Activated naive CD4-positive, alpha-beta T cell treated with anti-CD3 and anti-CD28 coated beads, Interleukin-2, amount 10 ng/mL, durations not matched to agents 7 days and 5 days (primary cell): ENCODE data around the gene GLP2R.

Experiments used
- CTCF ChIA-PET: fragments of 350-600 bp; sonication (Branson Sonifier 250); formaldehyde crosslinking; loops from one replicate; lab custom pipeline; 2021; ENCODE audit warnings: antibody characterized with exemption; lab: Charles Lee
- DNase-seq: peaks from one replicate; pipeline ENCODE4 v3.0.0-alpha.2; 2020
- H3K27ac Mint-ChIP-seq: one replicate; pipeline ENCODE4 v1.8.0; 2021; ENCODE audit warnings: mild to moderate bottlenecking, moderate library complexity, mixed read lengths
- H3K27me3 Mint-ChIP-seq: one replicate; pipeline ENCODE4 v1.8.0; 2021; ENCODE audit warnings: mild to moderate bottlenecking, mixed read lengths
- H3K36me3 Mint-ChIP-seq: one replicate; pipeline ENCODE4 v1.8.0; 2021; ENCODE audit warnings: mixed read lengths
- H3K4me1 Mint-ChIP-seq: one replicate; pipeline ENCODE4 v1.8.0; 2021; ENCODE audit warnings: mixed read lengths
- H3K4me3 Mint-ChIP-seq: one replicate; pipeline ENCODE4 v1.8.0; 2021; ENCODE audit warnings: mild to moderate bottlenecking, moderate library complexity, mixed read lengths
- H3K9me3 Mint-ChIP-seq: one replicate; pipeline ENCODE4 v1.8.0; 2021; ENCODE audit warnings: mixed read lengths

GLP2R gene

DNA sequence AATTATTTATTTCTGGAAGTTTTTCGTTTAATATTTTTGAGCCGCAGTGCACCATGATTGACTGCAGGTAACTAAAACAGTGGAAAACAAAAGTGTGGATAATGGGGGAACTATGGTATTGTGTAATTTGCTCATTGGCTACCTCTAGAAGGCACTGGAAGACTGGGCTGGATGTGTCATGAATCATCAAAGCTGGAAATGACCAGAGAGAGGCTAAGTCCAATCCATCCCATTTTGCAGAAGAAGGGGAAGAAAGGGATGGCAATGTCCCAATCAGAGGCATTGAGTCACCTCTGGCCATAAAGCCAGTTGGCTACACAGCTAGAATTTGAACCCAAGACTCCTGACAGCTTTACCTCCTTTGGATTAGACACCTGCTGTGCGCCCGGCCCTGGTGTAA is 29.3 kb downstream of the GLP2R start:
- no peaks in the 10 kb centered on the region for H3K4me1 Mint-ChIP-seq
- no peaks in the 10 kb centered on the region for H3K36me3 Mint-ChIP-seq
- no peaks in the 10 kb centered on the region for H3K27me3 Mint-ChIP-seq
- H3K27ac Mint-ChIP-seq: no peak overlapping the region
- no peak for DNase-seq
- CTCF ChIA-PET: no interaction called here
- peaks cover 4% of the 10 kb centered on the region for H3K9me3 Mint-ChIP-seq
- H3K4me3 Mint-ChIP-seq: no peak overlapping the region

DNA sequence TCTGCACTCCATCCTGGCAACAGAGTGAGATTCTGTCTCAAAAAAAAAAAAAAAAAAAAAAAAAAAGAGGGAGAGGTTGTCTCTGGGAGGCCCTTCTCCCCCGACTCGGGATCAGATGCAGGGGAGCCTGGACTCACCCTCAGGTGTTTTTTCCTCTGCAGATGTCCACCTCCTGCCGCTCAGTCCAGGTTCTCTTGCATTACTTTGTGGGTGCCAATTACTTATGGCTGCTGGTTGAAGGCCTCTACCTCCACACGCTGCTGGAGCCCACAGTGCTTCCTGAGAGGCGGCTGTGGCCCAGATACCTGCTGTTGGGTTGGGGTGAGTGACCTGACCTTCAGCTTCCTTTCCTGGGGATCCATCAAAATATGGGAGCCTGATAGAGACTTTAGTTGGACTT is 34.1 kb downstream of the GLP2R start:
- H3K27me3 Mint-ChIP-seq: no peaks in the 10 kb centered on the region
- H3K4me3 Mint-ChIP-seq: no peak overlapping the region
- DNase-seq: no peak
- H3K27ac Mint-ChIP-seq: no peak overlapping the region
- H3K9me3 Mint-ChIP-seq: peaks cover 9% of the 10 kb centered on the region
- H3K4me1 Mint-ChIP-seq: no peaks in the 10 kb centered on the region
- CTCF ChIA-PET: no interaction called here
- H3K36me3 Mint-ChIP-seq: no peaks in the 10 kb centered on the region

DNA sequence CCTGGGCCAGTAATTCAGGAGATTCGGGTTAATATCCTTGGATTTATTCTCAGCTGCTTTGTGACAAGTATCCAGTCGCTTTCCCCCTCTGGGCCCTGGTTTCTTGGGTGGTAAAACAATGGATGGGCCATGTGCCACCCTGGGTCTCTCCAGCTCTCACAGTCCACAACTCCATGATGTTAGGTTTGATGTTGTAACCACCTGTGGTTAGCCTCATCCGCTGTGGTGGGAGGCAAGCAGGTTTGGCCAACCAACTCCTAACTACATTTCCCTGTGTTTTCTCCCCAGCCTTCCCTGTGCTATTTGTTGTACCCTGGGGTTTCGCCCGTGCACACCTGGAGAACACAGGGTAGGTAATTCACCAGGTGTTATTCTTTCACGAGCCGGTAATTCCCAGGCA is 35.1 kb downstream of the GLP2R start:
- Mint-ChIP-seq H3K4me1 (no peaks in the 10 kb centered on the region), H3K36me3 (no peaks in the 10 kb centered on the region), H3K9me3 (peaks cover 12% of the 10 kb centered on the region), H3K27me3 (no peaks in the 10 kb centered on the region), H3K4me3 (no peak overlapping the region), H3K27ac (no peak overlapping the region)
- no peak for DNase-seq
- CTCF ChIA-PET: no interaction called here

DNA sequence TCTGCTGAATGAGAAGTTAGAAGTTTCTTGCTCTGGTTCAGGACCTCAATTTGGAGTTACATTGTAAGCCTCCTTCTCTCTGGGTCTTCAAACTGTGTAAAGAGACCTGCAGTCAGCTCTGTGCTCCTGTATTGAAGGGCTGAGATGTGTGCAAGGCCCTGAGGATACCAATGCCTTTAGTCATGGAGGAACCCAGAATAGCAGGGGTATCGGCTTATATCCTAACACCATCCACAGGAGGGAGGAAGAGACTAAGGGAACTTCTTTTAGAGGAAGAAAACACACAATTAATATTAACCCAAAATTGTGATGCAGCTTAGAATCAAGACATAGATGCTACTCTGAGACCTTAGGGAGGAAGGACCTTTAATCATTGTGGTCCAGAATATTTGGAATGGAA is 36.5 kb downstream of the GLP2R start:
- no peaks in the 10 kb centered on the region for H3K36me3 Mint-ChIP-seq
- CTCF ChIA-PET: no interaction called here
- no peak for DNase-seq
- peaks cover 10% of the 10 kb centered on the region for H3K9me3 Mint-ChIP-seq
- H3K27ac Mint-ChIP-seq: no peak overlapping the region
- H3K4me3 Mint-ChIP-seq: no peak overlapping the region
- H3K27me3 Mint-ChIP-seq: no peaks in the 10 kb centered on the region
- no peaks in the 10 kb centered on the region for H3K4me1 Mint-ChIP-seq

DNA sequence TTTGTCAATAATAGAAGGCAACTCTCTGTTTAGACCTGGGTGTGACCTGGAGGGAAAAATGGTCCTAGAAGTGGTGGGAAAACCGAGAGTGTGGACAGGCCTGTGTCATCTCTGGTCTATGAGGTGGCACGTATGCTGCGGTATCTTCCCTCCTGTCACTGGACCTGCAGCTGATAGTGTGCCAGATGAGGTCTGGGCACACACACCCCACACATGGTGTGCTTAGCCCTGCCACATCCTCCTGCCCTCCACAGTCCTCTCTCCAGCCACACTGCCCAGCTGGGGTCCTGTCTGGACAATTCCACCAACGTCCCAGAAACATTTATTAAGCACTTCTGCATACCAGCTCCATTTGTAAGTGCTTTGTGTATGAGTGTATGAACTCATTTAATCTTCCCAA is 37.2 kb downstream of the GLP2R start:
- Mint-ChIP-seq H3K9me3 (peaks cover 10% of the 10 kb centered on the region), H3K4me1 (no peaks in the 10 kb centered on the region), H3K27me3 (no peaks in the 10 kb centered on the region), H3K27ac (no peak overlapping the region), H3K4me3 (no peak overlapping the region), H3K36me3 (no peaks in the 10 kb centered on the region)
- no peak for DNase-seq
- CTCF ChIA-PET: no interaction called here

DNA sequence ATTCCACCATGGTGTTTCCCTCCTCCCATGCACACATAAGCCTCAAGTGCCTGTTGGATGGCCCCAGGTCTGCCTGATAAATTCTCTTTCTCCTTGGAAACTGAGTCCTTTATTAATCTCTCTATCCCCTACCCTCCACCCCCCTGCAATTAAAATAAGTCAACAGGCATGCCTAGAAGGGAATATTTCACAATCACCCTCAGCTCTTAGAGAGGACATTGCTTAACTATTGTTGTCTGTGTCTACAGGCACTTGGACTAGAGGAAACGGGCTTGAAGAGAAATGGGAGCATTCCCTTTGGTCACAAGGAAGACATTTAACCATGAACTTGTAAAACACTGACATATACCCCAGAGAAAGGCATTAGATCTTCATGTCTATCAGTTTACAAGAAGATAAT is 39.9 kb downstream of the GLP2R start:
- Mint-ChIP-seq H3K36me3 (no peaks in the 10 kb centered on the region), H3K4me3 (no peak overlapping the region), H3K9me3 (peaks cover 8% of the 10 kb centered on the region), H3K27ac (no peak overlapping the region), H3K4me1 (no peaks in the 10 kb centered on the region), H3K27me3 (no peaks in the 10 kb centered on the region)
- DNase-seq: no peak
- CTCF ChIA-PET: no interaction called here

DNA sequence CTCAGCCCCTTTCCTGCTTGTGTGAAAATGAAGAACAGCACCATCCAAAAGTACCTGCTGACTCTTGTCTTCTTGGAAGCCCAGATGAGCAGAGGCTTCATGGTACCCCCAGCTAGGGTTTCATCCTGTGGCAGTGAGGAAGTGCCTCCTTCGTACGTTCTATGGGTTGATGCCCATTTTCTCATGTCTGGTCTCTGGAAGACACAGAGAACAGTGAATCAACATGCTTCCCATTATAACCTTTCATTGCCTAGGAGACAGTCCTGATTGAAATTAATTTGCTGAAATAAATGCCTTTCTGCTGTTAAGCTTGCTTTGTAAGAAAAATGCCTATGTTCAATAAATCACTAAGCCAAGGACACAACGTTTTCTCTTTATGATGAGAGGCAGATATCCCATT is 42.8 kb downstream of the GLP2R start:
- H3K4me1 Mint-ChIP-seq: no peaks in the 10 kb centered on the region
- CTCF ChIA-PET: interaction anchor here (0.7 kb wide), 1 partner anchor 22 kb away, joined by 3 read pairs; no protein-coding TSS in a partner anchor

DNA sequence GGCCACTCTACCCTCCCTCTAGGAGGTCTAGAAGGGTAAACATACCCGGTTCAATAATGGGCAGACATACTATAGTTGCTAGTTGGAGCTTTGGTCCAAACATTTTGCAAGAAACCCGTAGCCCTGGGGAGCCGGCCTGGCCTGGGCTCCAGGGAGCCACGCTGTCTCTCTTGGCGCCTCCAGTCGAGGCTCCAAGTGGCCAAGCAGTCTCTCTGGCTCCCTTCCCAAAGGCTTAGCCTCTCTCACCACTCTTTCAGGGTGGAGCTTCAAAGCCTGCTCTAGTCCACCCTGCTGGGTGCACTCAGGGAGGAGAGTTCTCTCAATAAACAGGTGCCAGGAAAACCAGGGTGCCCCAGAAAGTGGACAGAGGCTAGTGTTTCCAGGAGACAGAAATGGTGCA is 47.1 kb downstream of the GLP2R start:
- Mint-ChIP-seq H3K9me3 (no peaks in the 10 kb centered on the region), H3K4me3 (no peak overlapping the region)
- CTCF ChIA-PET: no interaction called here

More for the DNA sequence above, 42.8 kb downstream of the GLP2R start:
- DNase-seq: no peak
- Mint-ChIP-seq H3K9me3 (peaks cover 3% of the 10 kb centered on the region), H3K4me3 (no peak overlapping the region), H3K36me3 (no peaks in the 10 kb centered on the region), H3K27ac (no peak overlapping the region), H3K27me3 (no peaks in the 10 kb centered on the region)

DNA sequence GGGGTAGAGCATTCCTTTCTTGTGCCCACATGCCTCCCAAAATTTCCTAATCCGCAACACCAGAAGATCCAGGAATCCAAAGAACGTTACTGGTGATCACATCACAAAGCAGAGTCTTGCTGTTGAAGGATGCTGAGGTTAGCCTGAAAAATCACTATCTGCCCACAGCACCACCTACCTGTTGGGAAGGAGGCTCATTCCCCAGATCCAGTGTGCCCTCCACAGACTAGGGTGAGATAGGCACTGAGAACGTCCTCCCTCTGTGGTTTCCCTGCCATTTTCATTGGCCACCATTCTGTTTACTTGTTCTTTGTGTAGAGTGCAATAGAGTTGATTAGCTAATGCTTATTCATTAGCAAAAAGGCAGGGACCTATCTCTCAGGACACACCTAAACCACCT is 49.0 kb downstream of the GLP2R start:
- CTCF ChIA-PET: no interaction called here
- H3K4me1 Mint-ChIP-seq: no peaks in the 10 kb centered on the region
- no peaks in the 10 kb centered on the region for H3K27me3 Mint-ChIP-seq
- no peak for DNase-seq
- H3K36me3 Mint-ChIP-seq: no peaks in the 10 kb centered on the region
- H3K27ac Mint-ChIP-seq: no peak overlapping the region
- H3K4me3 Mint-ChIP-seq: no peak overlapping the region
- no peaks in the 10 kb centered on the region for H3K9me3 Mint-ChIP-seq

More for the DNA sequence above, 47.1 kb downstream of the GLP2R start:
- H3K27me3 Mint-ChIP-seq: no peaks in the 10 kb centered on the region
- no peaks in the 10 kb centered on the region for H3K36me3 Mint-ChIP-seq
- no peak overlapping the region for H3K27ac Mint-ChIP-seq
- no peak for DNase-seq
- no peaks in the 10 kb centered on the region for H3K4me1 Mint-ChIP-seq

DNA sequence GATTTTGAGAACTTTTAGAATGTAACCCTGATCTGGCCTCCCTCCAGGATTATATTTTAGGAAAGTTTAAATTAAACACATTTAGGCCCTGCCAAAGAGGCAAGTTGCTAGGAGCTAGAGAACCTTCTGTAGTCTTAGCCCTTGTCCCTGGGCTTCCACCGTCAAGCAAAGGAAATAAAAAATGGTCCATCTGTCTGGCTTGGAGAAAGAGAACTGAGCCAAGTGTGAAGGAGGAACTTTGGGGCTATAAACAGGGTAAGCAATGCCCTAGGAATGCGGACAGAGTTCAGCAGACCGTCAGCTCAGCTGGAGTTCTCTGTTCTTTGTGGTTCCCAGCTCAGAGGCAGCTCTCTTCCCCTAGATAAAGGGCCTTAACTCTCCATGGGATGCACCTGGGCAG is 49.7 kb downstream of the GLP2R start:
- CTCF ChIA-PET: no interaction called here
- Mint-ChIP-seq H3K27me3 (no peaks in the 10 kb centered on the region), H3K9me3 (peaks cover under 1% of the 10 kb centered on the region), H3K36me3 (no peaks in the 10 kb centered on the region), H3K27ac (no peak overlapping the region), H3K4me3 (no peak overlapping the region), H3K4me1 (no peaks in the 10 kb centered on the region)
- no peak for DNase-seq

DNA sequence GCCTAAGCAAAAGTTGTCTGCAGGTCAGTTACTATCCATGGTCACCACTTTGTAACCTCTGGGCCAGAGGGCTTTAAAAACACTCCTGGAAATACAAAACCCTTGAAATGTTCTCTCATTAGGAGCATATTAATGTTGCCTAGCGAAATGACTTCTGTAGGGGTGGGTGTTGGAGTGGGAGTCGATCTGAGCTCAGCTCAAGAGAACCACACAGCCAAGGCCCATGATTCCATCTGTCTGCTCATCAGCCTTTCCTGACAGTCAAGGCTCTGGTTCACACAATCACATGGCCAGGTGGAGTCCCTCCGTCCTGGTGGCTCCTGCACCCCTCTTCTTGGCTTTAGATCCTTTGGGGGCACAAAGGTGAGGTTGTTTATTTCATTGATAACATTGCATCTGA is 52.6 kb downstream of the GLP2R start:
- no peaks in the 10 kb centered on the region for H3K4me1 Mint-ChIP-seq
- H3K9me3 Mint-ChIP-seq: peaks cover 14% of the 10 kb centered on the region
- no peak overlapping the region for H3K4me3 Mint-ChIP-seq
- H3K36me3 Mint-ChIP-seq: no peaks in the 10 kb centered on the region
- H3K27ac Mint-ChIP-seq: no peak overlapping the region
- no peaks in the 10 kb centered on the region for H3K27me3 Mint-ChIP-seq
- CTCF ChIA-PET: no interaction called here
- DNase-seq: no peak

DNA sequence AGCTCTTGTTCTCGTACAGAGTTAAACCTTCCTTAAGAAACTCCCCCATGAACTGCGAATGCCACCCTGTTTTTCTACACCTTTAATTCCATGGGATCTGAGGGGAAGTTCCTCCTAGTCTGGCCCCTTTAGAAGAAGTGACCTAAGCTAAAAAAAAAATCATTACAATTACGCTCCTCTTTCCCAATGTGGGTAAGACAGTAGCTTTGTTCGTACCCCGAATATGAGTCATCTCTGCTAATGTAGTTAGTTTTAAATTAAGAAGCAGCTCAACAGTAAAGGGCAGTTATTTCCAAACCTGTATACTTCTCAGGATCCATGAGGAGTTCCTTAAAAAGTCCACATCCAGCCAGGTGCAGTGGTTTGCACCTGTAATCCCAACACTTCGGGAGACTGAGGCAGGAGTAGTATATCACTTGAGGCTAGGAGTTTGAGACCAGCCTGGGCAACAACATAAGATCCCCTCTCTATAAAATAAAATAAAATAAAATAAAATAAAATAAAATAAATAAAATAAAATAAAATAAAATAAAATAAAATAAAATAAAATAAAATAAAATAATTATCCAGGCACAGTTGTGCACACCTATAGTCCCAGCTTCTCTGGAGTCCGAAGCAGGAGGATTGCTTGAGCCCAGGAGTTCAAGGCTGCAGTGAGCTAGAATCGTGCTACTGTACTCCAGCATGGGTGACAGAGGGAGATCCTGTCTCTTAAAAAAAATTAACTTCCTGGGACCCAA is 53.2 kb downstream of the GLP2R start:
- H3K36me3 Mint-ChIP-seq: no peaks in the 10 kb centered on the region
- peaks cover 16% of the 10 kb centered on the region for H3K9me3 Mint-ChIP-seq
- CTCF ChIA-PET: interaction anchor here (1.3 kb wide), 1 partner anchor 11 kb away, joined by 5 read pairs; no protein-coding TSS in a partner anchor

DNA sequence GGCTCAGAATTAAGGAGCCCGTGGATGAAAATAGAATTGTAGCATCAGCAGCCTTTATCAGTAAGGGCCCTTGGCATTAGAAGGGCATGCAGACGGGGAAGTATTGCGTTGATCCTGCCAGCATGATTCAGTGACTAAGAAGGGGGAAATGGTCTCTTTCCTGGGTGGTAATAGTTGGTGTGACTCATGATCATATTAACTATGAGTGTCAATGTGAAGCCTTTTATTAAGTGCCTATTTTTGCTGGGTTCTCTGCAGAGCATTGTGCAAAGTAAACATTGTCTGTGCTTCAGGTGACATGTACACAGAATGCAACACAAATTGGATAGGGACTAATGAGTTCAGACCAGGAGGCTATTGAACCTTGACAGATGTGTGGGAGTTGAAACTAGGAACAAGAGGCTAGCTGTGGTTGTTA is 54.9 kb downstream of the GLP2R start:
- H3K27me3 Mint-ChIP-seq: no peaks in the 10 kb centered on the region
- no peak overlapping the region for H3K4me3 Mint-ChIP-seq
- peaks cover 16% of the 10 kb centered on the region for H3K9me3 Mint-ChIP-seq
- no peaks in the 10 kb centered on the region for H3K36me3 Mint-ChIP-seq
- H3K27ac Mint-ChIP-seq: no peak overlapping the region
- DNase-seq: no peak
- H3K4me1 Mint-ChIP-seq: no peaks in the 10 kb centered on the region
- CTCF ChIA-PET: no interaction called here

More for the DNA sequence above, 53.2 kb downstream of the GLP2R start:
- no peaks in the 10 kb centered on the region for H3K4me1 Mint-ChIP-seq
- no peak overlapping the region for H3K4me3 Mint-ChIP-seq
- no peak for DNase-seq
- H3K27me3 Mint-ChIP-seq: no peaks in the 10 kb centered on the region
- no peak overlapping the region for H3K27ac Mint-ChIP-seq

DNA sequence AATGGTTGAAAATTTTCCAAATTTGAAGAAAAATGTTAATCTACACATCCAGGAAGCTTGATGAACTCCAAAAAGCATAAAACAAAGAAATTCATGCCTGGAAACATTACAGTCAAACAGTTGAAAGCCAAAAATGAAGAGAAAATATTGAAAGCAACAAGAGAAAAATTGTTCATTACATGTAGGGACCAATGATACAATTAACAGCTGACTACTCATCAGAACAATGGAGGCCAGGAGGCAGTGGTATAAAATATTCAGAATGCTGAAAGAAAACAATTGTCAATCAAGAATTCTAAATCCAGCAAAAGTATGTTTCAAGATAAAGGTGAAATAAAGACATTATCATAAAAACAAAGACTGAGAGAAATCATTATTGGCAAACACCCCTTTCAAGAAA is 57.7 kb downstream of the GLP2R start:
- peaks cover 4% of the 10 kb centered on the region for H3K27me3 Mint-ChIP-seq
- no peak overlapping the region for H3K4me3 Mint-ChIP-seq
- no peak for DNase-seq
- no peak overlapping the region for H3K27ac Mint-ChIP-seq
- H3K36me3 Mint-ChIP-seq: no peaks in the 10 kb centered on the region
- H3K4me1 Mint-ChIP-seq: no peaks in the 10 kb centered on the region
- CTCF ChIA-PET: interaction anchor here (0.6 kb wide), 1 partner anchor 122 kb away, joined by 3 read pairs; no protein-coding TSS in a partner anchor
- peaks cover 16% of the 10 kb centered on the region for H3K9me3 Mint-ChIP-seq

DNA sequence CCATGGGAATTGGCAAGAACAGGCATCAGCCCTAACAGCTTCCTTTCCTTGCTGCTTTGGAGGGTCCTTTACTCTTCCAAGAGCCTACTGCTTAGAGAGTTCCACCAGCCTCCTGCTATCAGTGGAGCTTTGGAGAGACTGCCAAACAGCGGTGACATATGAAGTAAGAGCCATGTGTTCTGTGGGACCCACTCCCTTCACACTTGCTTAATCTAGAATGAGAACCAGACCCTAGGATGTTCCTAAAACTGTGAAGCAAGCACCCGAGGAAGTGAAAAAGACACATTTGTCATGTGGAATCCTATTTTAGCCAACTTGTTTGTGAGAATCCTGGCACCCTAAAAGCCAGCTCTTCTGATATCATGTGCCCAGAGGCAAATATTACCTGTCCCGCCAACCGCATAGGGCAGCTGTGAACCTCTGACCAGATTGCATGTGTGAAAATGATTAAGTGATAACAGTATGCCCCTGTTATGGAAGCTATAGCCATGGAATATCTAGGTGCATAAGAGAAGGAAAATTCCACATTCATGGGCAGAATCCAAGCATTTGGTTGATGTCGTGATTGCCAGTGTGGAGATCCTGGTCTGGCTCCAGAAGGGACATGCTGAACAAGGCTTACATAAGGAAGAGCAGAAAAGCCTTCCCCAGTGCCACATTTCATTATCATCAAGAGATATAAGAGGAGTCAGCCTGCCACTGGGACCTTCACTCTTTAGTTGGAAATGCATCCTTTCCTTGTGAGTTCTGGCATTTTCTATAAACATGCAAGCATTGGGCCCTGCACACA is 60.6 kb downstream of the GLP2R start:
- H3K36me3 Mint-ChIP-seq: no peaks in the 10 kb centered on the region
- peaks cover 13% of the 10 kb centered on the region for H3K9me3 Mint-ChIP-seq
- no peaks in the 10 kb centered on the region for H3K4me1 Mint-ChIP-seq
- no peak for DNase-seq
- peaks cover 4% of the 10 kb centered on the region for H3K27me3 Mint-ChIP-seq
- H3K4me3 Mint-ChIP-seq: no peak overlapping the region
- CTCF ChIA-PET: no interaction called here
- no peak overlapping the region for H3K27ac Mint-ChIP-seq
